ENCODE measurements around the gene FAM163B.

The FAM163B gene

GRCh38 chr9:133613432-133613831 is 4.2 kb upstream of the FAM163B start:
- peaks cover 0 to 98% of the 10 kb centered on the region in 2 donors for H3K27me3 ChIP-seq
- no peak overlapping the region for H3K27ac ChIP-seq
- intact Hi-C loops (cut with DNase I; ENCODE audit: low total_unique reads), result no loop called here

GRCh38 chr9:133612816-133613215 is 3.6 kb upstream of the FAM163B start:
- Histone ChIP-seq H3K27me3 (peaks cover 0 to 98% of the 10 kb centered on the region in 2 donors), H3K4me1 (peaks cover 0 to 8% (median 0%) of the 10 kb centered on the region in 4 donors), H3K27ac (no peak overlapping the region), H3K9me3 (no peaks in the 10 kb centered on the region), H3K36me3 (no peaks in the 10 kb centered on the region), H3K4me3 (no peak overlapping the region)
- DNase-seq, result no peak
- intact Hi-C loops (cut with DNase I; ENCODE audit: low total_unique reads), result no loop called here
- no peak for TF ChIP-seq CTCF (IDR thresholded peaks at IDR 0.05)

More at GRCh38 chr9:133613432-133613831, 4.2 kb upstream of the FAM163B start:
- no peaks in the 10 kb centered on the region for H3K36me3 ChIP-seq
- no peaks in the 10 kb centered on the region for H3K9me3 ChIP-seq
- no peak for DNase-seq
- peaks cover 0 to 8% (median 0%) of the 10 kb centered on the region in 4 donors for H3K4me1 ChIP-seq
- no peak for TF ChIP-seq CTCF (IDR thresholded peaks at IDR 0.05)
- no peak overlapping the region for H3K4me3 ChIP-seq

- peaks cover 0 to 8% (median 0%) of the 10 kb centered on the region in 4 donors for H3K4me1 ChIP-seq
- no peak overlapping the region for H3K27ac ChIP-seq
- intact Hi-C loops (cut with DNase I; ENCODE audit: low total_unique reads), result no loop called here
- H3K27me3 ChIP-seq, result peaks cover 0 to 98% of the 10 kb centered on the region in 2 donors
- TF ChIP-seq CTCF (IDR thresholded peaks at IDR 0.05), result no peak
- no peaks in the 10 kb centered on the region for H3K9me3 ChIP-seq
- DNase-seq, result no peak
- no peak overlapping the region for H3K4me3 ChIP-seq
- H3K36me3 ChIP-seq, result no peaks in the 10 kb centered on the region
Observed at GRCh38 chr9:133612051-133612450, 2.9 kb upstream of the FAM163B start.

- TF ChIP-seq CTCF (IDR thresholded peaks at IDR 0.05), result no peak
- H3K27me3 ChIP-seq, result peaks cover 0 to 98% of the 10 kb centered on the region in 2 donors
- H3K4me1 ChIP-seq, result peaks cover 0 to 8% (median 0%) of the 10 kb centered on the region in 4 donors
- no peak for DNase-seq
- intact Hi-C loops (cut with DNase I; ENCODE audit: low total_unique reads), result no loop called here
- no peaks in the 10 kb centered on the region for H3K36me3 ChIP-seq
- H3K9me3 ChIP-seq, result no peaks in the 10 kb centered on the region
- no peak overlapping the region for H3K4me3 ChIP-seq
- H3K27ac ChIP-seq, result no peak overlapping the region
Observed at GRCh38 chr9:133610845-133611244, 1.7 kb upstream of the FAM163B start.

GRCh38 chr9:133608889-133609288 is 300 bp downstream of the FAM163B start:
- peaks cover 0 to 8% (median 0%) of the 10 kb centered on the region in 4 donors for H3K4me1 ChIP-seq
- TF ChIP-seq CTCF (IDR thresholded peaks at IDR 0.05), result no peak
- intact Hi-C loops (cut with DNase I; ENCODE audit: low total_unique reads), result no loop called here
- H3K4me3 ChIP-seq, result no peak overlapping the region
- DNase-seq, result no peak
- peaks cover 0 to 99% of the 10 kb centered on the region in 2 donors for H3K27me3 ChIP-seq
- no peaks in the 10 kb centered on the region for H3K9me3 ChIP-seq
- no peak overlapping the region for H3K27ac ChIP-seq
- no peaks in the 10 kb centered on the region for H3K36me3 ChIP-seq

GRCh38 chr9:133608382-133608781 is 807 bp downstream of the FAM163B start:
- H3K27me3 ChIP-seq, result peaks cover 0 to 99% of the 10 kb centered on the region in 2 donors
- TF ChIP-seq CTCF (IDR thresholded peaks at IDR 0.05), result no peak
- no peak for DNase-seq
- intact Hi-C loops (cut with DNase I; ENCODE audit: low total_unique reads), result no loop called here
- no peaks in the 10 kb centered on the region for H3K36me3 ChIP-seq
- no peak overlapping the region for H3K27ac ChIP-seq
- H3K4me3 ChIP-seq, result no peak overlapping the region
- no peaks in the 10 kb centered on the region for H3K9me3 ChIP-seq
- H3K4me1 ChIP-seq, result peaks cover 0 to 8% (median 0%) of the 10 kb centered on the region in 4 donors
